ENCODE measurements around the gene SLC14A1.

- TF ChIP-seq REST (IDR thresholded peaks at IDR 0.05; ENCODE audit: insufficient read depth in 1 of 2, low read depth in 2 of 2, low read length in 2 of 2) (no peak), POLR2AphosphoS5 (IDR thresholded peaks at IDR 0.05; ENCODE audit: low read depth, low read length) (no peak), TAF1 (IDR thresholded peaks at IDR 0.05; ENCODE audit: borderline replicate concordance, insufficient read depth, low read length) (no peak), SIN3A (IDR thresholded peaks at IDR 0.05; ENCODE audit: borderline replicate concordance, insufficient read depth, low read length) (no peak), FOXP2 (optimal IDR thresholded peaks at IDR 0.05; ENCODE audit: borderline replicate concordance, extremely low read depth, extremely low read length, insufficient read depth) (no peak)
Measured at GRCh38 chr18:45749918-45750689, 26.1 kb downstream of the SLC14A1 start.
